HepG2 (cell line): ENCODE results near the gene ZFAND2A. TPM values are rescaled to one million over a fixed set of nuclear protein-coding genes. Genes with fewer than 3 reads are reported as not detected.
A peak's percentile ranks its signal among the peaks of the same experiment; 100 is the strongest.

Source experiments
- ATAC-seq: fragments of 200-7000 bp; cut with Tn5 transposase; 3 replicates; pipeline ENCODE4 v1.9.1; 2020; ENCODE audit warnings: mild to moderate bottlenecking, moderate library complexity
- BruUV-seq: library from RNA; stranded (reverse); fragments of 400-500 nt; replicated peaks from 2 replicates; lab custom pipeline; 2021; lab: Mats Ljungman, UMichigan
- CTCF ChIA-PET: fragments of 300-600 bp; formaldehyde crosslinking; extraction: SDS; loops from one replicate; lab custom pipeline; 2021; ENCODE audit warnings: low total read pairs, inconsistent platforms, low intra/inter-chr PET ratio; lab: Yijun Ruan, JAX
- POLR2A ChIA-PET: fragments of 350-600 bp; sonication (Branson Sonifier 250); formaldehyde crosslinking; loops from one replicate; lab custom pipeline; 2020; ENCODE audit warnings: antibody characterized with exemption, inconsistent platforms; lab: Yijun Ruan, JAX
- DNase-seq: peaks from one replicate; pipeline ENCODE4 v3.0.0-alpha.2; 2015; ENCODE audit warnings: low spot score
- FAIRE-seq: peaks from 3 replicates; lab custom pipeline; 2011; peaks lifted over from hg19 to GRCh38; lab: Jason Lieb, UNC
- H2AFZ ChIP-seq: one replicate; pipeline ENCODE4 v1.6.1; 2011; ENCODE audit warnings: low read length, inconsistent platforms
- H3K27ac ChIP-seq: fragments of 300-600 bp; 3 replicates; pipeline ENCODE4 v1.8.0; 2011; ENCODE audit warnings: mixed run types, mild to moderate bottlenecking, mixed read lengths, low read length, inconsistent platforms; ENCODE audit not compliant: insufficient read depth; ENCODE audit errors: extremely low read length
- H3K27me3 ChIP-seq, 2 experiments: fragments of 200-600 bp in 1 of 2; 2 replicates in 1 of 2; 3 replicates in 1 of 2; pipeline versions ENCODE4 v1.6.0 to v1.8.0; 2011; ENCODE audit warnings: low read length in 2 of 2, mild to moderate bottlenecking in 2 of 2, moderate library complexity in 2 of 2, inconsistent platforms in 1 of 2; ENCODE audit not compliant: insufficient read depth in 2 of 2, control insufficient read depth in 1 of 2
- H3K36me3 ChIP-seq, 2 experiments: fragments of 200-600 bp in 1 of 2; replicated peaks in 1 of 2; 2 replicates in 1 of 2; 3 replicates in 1 of 2; pipeline versions ENCODE4 v1.5.1 to v1.8.0; 2011; ENCODE audit warnings: low read length in 2 of 2, inconsistent platforms in 1 of 2; ENCODE audit not compliant: insufficient read depth in 2 of 2, control insufficient read depth in 1 of 2
- H3K4me1 ChIP-seq: 2 replicates; pipeline ENCODE4 v1.5.1; 2012; ENCODE audit warnings: low read length, inconsistent platforms; ENCODE audit not compliant: insufficient read depth
- H3K4me2 ChIP-seq: 2 replicates; pipeline ENCODE4 v1.6.0; 2011; ENCODE audit warnings: low read depth, low read length, inconsistent platforms
- H3K4me3 ChIP-seq, 3 experiments: fragments of 200-600 bp in 1 of 3; sonication (generic), shearing (Covaris generic) in 1 of 3; replicated peaks in 1 of 3; 2 replicates each; pipeline ENCODE4 v1.5.1; 2011 to 2016; ENCODE audit warnings: low read length in 3 of 3, inconsistent platforms in 2 of 3, low read depth in 2 of 3, mild to moderate bottlenecking in 2 of 3, control low read depth in 1 of 3, mixed read lengths in 1 of 3; ENCODE audit not compliant: insufficient read depth in 1 of 3
- H3K79me2 ChIP-seq: one replicate; pipeline ENCODE4 v1.6.1; 2011; ENCODE audit warnings: low read length, inconsistent platforms; ENCODE audit not compliant: insufficient read depth
- H3K9ac ChIP-seq: 2 replicates; pipeline ENCODE4 v1.6.0; 2011; ENCODE audit warnings: mild to moderate bottlenecking, low read depth, low read length, inconsistent platforms; ENCODE audit not compliant: insufficient read depth
- H3K9me3 ChIP-seq: 2 replicates; pipeline ENCODE4 v1.5.1; 2012; ENCODE audit warnings: mild to moderate bottlenecking, low read length
- H4K20me1 ChIP-seq: 2 replicates; pipeline ENCODE4 v1.6.0; 2011; ENCODE audit warnings: inconsistent platforms, mild to moderate bottlenecking, low read length, moderate library complexity; ENCODE audit not compliant: insufficient read depth
- CCDC6 ChIP-seq: sonication (generic); formaldehyde crosslinking; IDR thresholded peaks from 2 replicates; pipeline ENCODE4 v1.8.1; 2022; ENCODE audit warnings: mild to moderate bottlenecking, missing genetic modification reagents, moderate library complexity
- POLR2G ChIP-seq: fragments of 200-400 bp; formaldehyde crosslinking; IDR thresholded peaks from 2 replicates; pipeline ENCODE4 v1.6.1; 2018; ENCODE audit warnings: mild to moderate bottlenecking, low read depth, low read length, moderate library complexity
- RBFOX2 ChIP-seq: fragments of 200-400 bp; formaldehyde crosslinking; IDR thresholded peaks from 2 replicates; pipeline ENCODE4 v1.6.1; 2017; ENCODE audit warnings: low read depth, mild to moderate bottlenecking, low read length
- RBM22 ChIP-seq: fragments of 200-400 bp; formaldehyde crosslinking; optimal IDR thresholded peaks from 2 replicates; pipeline ENCODE3; 2017; ENCODE audit warnings: mild to moderate bottlenecking, low read length, moderate library complexity
- RXRB ChIP-seq: IDR thresholded peaks from 2 replicates; pipeline ENCODE4 v1.6.1; 2016; ENCODE audit warnings: borderline replicate concordance, missing genetic modification reagents, missing compliant biosample characterization
- SALL1 ChIP-seq: sonication (generic); formaldehyde crosslinking; IDR thresholded peaks from 2 replicates; pipeline ENCODE4 v1.8.0; 2022; ENCODE audit warnings: mild to moderate bottlenecking, missing genetic modification reagents
- TMF1 ChIP-seq: sonication (generic); formaldehyde crosslinking; IDR thresholded peaks from 2 replicates; pipeline ENCODE4 v1.8.1; 2022; ENCODE audit warnings: low read depth, missing genetic modification reagents
- ZC3H13 ChIP-seq: sonication (generic); formaldehyde crosslinking; IDR thresholded peaks from 2 replicates; pipeline ENCODE4 v1.8.1; 2023; ENCODE audit warnings: mild to moderate bottlenecking, missing genetic modification reagents, moderate library complexity
- ZHX2 ChIP-seq, 2 experiments: sonication (generic) in 1 of 2; formaldehyde crosslinking in 1 of 2; IDR thresholded peaks; 2 replicates each; pipeline versions ENCODE4 v1.6.1 to v1.9.0; 2014 to 2022; ENCODE audit warnings: antibody characterized with exemption in 1 of 2, borderline replicate concordance in 1 of 2, inconsistent platforms in 1 of 2, low read depth in 1 of 2, missing genetic modification reagents in 1 of 2
- ZNF24 ChIP-seq: fragments of 450-650 bp; IDR thresholded peaks from 2 replicates; pipeline ENCODE4 v1.6.1; 2017; ENCODE audit warnings: antibody characterized with exemption, mild to moderate bottlenecking
- ZNF260 ChIP-seq: sonication (generic); formaldehyde crosslinking; IDR thresholded peaks from 2 replicates; pipeline ENCODE4 v1.4.0; 2020; ENCODE audit warnings: missing genetic modification reagents, low read depth, mild to moderate bottlenecking, borderline replicate concordance
- ZNF3 ChIP-seq: IDR thresholded peaks from 2 replicates; pipeline ENCODE4 v1.7.0; 2017; ENCODE audit warnings: inconsistent platforms
- ZNF850 ChIP-seq: sonication (generic); formaldehyde crosslinking; conservative IDR thresholded peaks from 2 replicates; pipeline ENCODE4 v1.9.0; 2021; ENCODE audit warnings: mild to moderate bottlenecking, missing genetic modification reagents
- WGBS: methylation state at CpG from one replicate; pipeline ENCODE4 v1.1.6; 2017; ENCODE audit warnings: low lambda C conversion rate; 5-methylcytosine and 5-hydroxymethylcytosine counted together
- in situ Hi-C: cut with HindIII; loops from 2 replicates; pipeline ENCODE4 v1.10.0; 2017; ENCODE audit warnings: low pct_unique_long_range_greater_than_20kb; ENCODE audit not compliant: extremely low pct_ligation_motif_present
- intact Hi-C: fragments of 100-400 bp; cut with micrococcal nuclease; formaldehyde crosslinking; loops from one replicate; pipeline ENCODE4 v1.10.0; 2022; ENCODE audit not compliant: unreplicated experiment
- polyA plus RNA-seq, 8 experiments: library from polyadenylated mRNA; depleted of rRNA in 3 of 8; stranded (reverse) in 7 of 8; unstranded in 1 of 8; fragments of >200 nt; fragmentation: Illumina TruSeq in 4 of 8; extraction: Trizol in 4 of 8; gene quantifications; 2 replicates each; pipeline versions ENCODE4 v1.2.1 to v1.2.3, GENCODE V29; 2011 to 2016; ENCODE audit warnings: low read depth in 4 of 8, missing spikeins in 1 of 8, mixed read lengths in 1 of 8; ENCODE audit not compliant: insufficient read depth in 1 of 8
- total RNA-seq, 5 experiments: library from RNA; depleted of rRNA; stranded (reverse); fragments of >200 nt; fragmentation: Illumina TruSeq; extraction: Trizol; gene quantifications; 2 replicates each; pipeline ENCODE4 v1.2.3, GENCODE V29; 2016; ENCODE audit warnings: low read depth in 1 of 5

The ZFAND2A gene
- total and polyA plus RNA-seq, 2 of the 13 experiments (the other 11 are each of a cell fraction or from before 2014, with no cell fraction given), result 140 to 153 TPM

- WGBS, result 95% methylated on average over 9 of the region's 9 CpGs
- in situ Hi-C loops, result no loop called here
- TF ChIP-seq ZC3H13 (CRISPR knock-in tag) (peak; percentile 65; the same call in 1 of the 2 replicates), TMF1 (CRISPR knock-in tag) (no peak), RBFOX2 (peak; percentile 37; the same call in 1 of the 2 replicates), POLR2G (peak; percentile 40; the same call in 1 of the 2 replicates), RBM22 (peak; percentile 61)
- Histone ChIP-seq H3K36me3 (peaks cover 36 to 53% of the 10 kb centered on the region in 2 experiments), H3K27me3 (no peaks in the 10 kb centered on the region), H3K27ac (peak overlapping the region; percentile 33), H4K20me1 (no peaks in the 10 kb centered on the region), H2AFZ (no peak overlapping the region), H3K9me3 (no peaks in the 10 kb centered on the region), H3K4me3 (no peak overlapping the region), H3K79me2 (peaks cover 13% of the 10 kb centered on the region), H3K4me2 (no peak overlapping the region), H3K4me1 (peaks cover 24% of the 10 kb centered on the region), H3K9ac (no peak overlapping the region)
- BruUV-seq, result TSS peak; percentile 25
- intact Hi-C loops, result no loop called here
- FAIRE-seq (no peak), ATAC-seq (no peak), DNase-seq (no peak)
- POLR2A ChIA-PET, result interaction anchor here (1.9 kb wide), 1 partner anchor 58 kb away, joined by 4 read pairs; no protein-coding TSS in a partner anchor
- CTCF ChIA-PET, result no interaction called here
Observed at GRCh38 chr7:1150400-1151002, 9.5 kb downstream of the ZFAND2A start.

- POLR2A ChIA-PET, result no interaction called here
- 97% methylated on average over 10 of the region's 20 CpGs for WGBS
- in situ Hi-C loops, result no loop called here
- TF ChIP-seq ZNF24 (no peak), SALL1 (no peak), ZHX2 (IDR thresholded peaks at IDR 0.05; ENCODE audit: low read depth) (no peak), ZHX2 (CRISPR knock-in tag; IDR thresholded peaks at IDR 0.05; ENCODE audit: borderline replicate concordance) (no peak), RXRB (no peak), ZNF260 (CRISPR knock-in tag) (no peak), ZNF3 (no peak), ZNF850 (CRISPR knock-in tag) (no peak), CCDC6 (no peak)
Observed at GRCh38 chr7:1149351-1149794, 10.6 kb downstream of the ZFAND2A start.

More at GRCh38 chr7:1149351-1149794, 10.6 kb downstream of the ZFAND2A start:
- FAIRE-seq, result no peak
- Histone ChIP-seq H3K27ac (peak overlapping the region; percentile 0), H2AFZ (no peak overlapping the region), H3K4me2 (no peak overlapping the region), H3K9me3 (no peaks in the 10 kb centered on the region), H4K20me1 (no peaks in the 10 kb centered on the region), H3K79me2 (peaks cover 2% of the 10 kb centered on the region), H3K9ac (no peak overlapping the region), H3K36me3 (peaks cover 31 to 42% of the 10 kb centered on the region in 2 experiments), H3K27me3 (no peaks in the 10 kb centered on the region), H3K4me1 (peaks cover 22% of the 10 kb centered on the region), H3K4me3 (no peak overlapping the region)
- no peak for DNase-seq
- ATAC-seq, result peak; percentile 45
- intact Hi-C loops, result no loop called here
- CTCF ChIA-PET, result no interaction called here
- no TSS peak for BruUV-seq
